ENCODE measurements around the gene BCL2L12. TPM values are rescaled to one million over a fixed set of nuclear protein-coding genes. Genes with fewer than 3 reads are reported as not detected.

Gene BCL2L12
- total and polyA plus RNA-seq, 2 of the 13 experiments (the other 11 are each of a cell fraction or from before 2014, with no cell fraction given) = 26.8 to 40.8 TPM

DNA sequence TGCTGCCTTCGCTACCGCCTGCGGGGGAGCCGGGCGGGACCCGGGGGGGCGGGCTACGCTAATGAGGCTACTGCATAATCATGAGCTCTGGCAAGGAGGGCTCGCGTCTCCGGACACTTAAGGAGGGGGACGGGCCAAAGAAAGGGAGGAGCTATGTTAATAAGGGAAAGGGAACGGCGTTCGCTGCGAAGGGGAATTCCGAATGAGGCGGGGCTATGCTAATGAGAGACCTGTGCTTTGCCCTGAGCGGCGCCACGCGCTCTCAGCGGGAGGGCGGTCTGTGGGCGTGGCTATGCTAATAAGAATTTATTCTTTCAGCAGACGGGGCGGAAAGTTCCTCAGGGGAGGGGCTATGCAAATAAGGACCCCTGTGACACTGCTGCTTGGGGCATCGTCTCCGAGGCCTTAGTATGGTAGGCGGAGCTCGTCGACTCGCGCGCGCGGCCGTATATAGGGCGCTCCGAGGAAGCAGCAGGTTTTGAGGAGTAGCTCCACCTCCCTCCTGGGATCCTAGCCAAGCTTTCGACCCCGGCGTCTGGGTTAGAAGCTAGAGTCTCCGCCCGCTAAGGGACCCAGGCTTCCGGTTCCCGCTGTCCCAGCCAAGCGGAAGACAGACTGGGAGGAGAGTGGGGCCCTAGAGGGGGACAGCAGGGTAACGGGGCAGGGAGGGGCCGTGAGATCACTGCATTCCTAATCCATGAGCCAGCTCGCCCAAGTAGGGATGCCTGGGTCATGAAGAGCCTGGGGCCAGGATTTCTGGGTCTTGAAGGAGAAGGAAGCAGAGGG, 25.4 kb upstream of the BCL2L12 start, which contains the start of gene RRAS (continued):
- TF ChIP-seq, protein P1, sequence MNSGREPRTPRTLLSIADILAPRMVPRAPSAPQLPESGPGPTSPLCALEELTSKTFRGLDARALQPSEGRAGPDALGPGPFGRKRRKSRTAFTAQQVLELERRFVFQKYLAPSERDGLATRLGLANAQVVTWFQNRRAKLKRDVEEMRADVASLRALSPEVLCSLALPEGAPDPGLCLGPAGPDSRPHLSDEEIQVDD (CRISPR knock-in tag; IDR thresholded peaks at IDR 0.05; ENCODE audit: borderline replicate concordance) = no peak
- TF ChIP-seq RBM39 (IDR thresholded peaks at IDR 0.05; ENCODE audit: low read depth, low read length, poor library complexity, severe bottlenecking) (peak; percentile 54), ZSCAN29 (CRISPR knock-in tag; conservative IDR thresholded peaks at IDR 0.05) (no peak; the same call in 1 of the 2 replicates), FLYWCH1 (CRISPR knock-in tag; IDR thresholded peaks at IDR 0.05) (no peak), HOXA5 (CRISPR knock-in tag; IDR thresholded peaks at IDR 0.05) (peak; percentile 48; the same call in 1 of the 2 replicates), ZNF205 (CRISPR knock-in tag; IDR thresholded peaks at IDR 0.05) (peak; percentile 58; the same call in 1 of the 2 replicates), CAMTA2 (CRISPR knock-in tag; IDR thresholded peaks at IDR 0.05; ENCODE audit: borderline replicate concordance) (no peak), ZNF788 (CRISPR knock-in tag; IDR thresholded peaks at IDR 0.05; ENCODE audit: borderline replicate concordance) (peak; percentile 85), ZNF230 (CRISPR knock-in tag; IDR thresholded peaks at IDR 0.05) (peak; percentile 75; the same call in 1 of the 2 replicates), ZIK1 (CRISPR knock-in tag; IDR thresholded peaks at IDR 0.05; ENCODE audit: borderline replicate concordance, low read depth) (no peak), ATF7 (IDR thresholded peaks at IDR 0.05) (peak; percentile 69), ATF7 (CRISPR knock-in tag; IDR thresholded peaks at IDR 0.05) (peak; percentile 96), ZNF891 (CRISPR knock-in tag; IDR thresholded peaks at IDR 0.05) (no peak), PCBP2 (optimal IDR thresholded peaks at IDR 0.05; ENCODE audit: low read depth, low read length, poor library complexity, severe bottlenecking) (no peak), EEA1 (CRISPR knock-in tag; IDR thresholded peaks at IDR 0.05; ENCODE audit: borderline replicate concordance) (no peak), GATA4 (IDR thresholded peaks at IDR 0.05; ENCODE audit: borderline replicate concordance, low read depth) (0 out of 2 replicates have a peak, but pooled peaks have one; percentile 30), ZNF274 (CRISPR knock-in tag; IDR thresholded peaks at IDR 0.05) (peak; percentile 38; the same call in 1 of the 2 replicates), JUND (CRISPR knock-in tag; IDR thresholded peaks at IDR 0.05) (peak; percentile 91)
- TF ChIP-seq, protein P2, sequence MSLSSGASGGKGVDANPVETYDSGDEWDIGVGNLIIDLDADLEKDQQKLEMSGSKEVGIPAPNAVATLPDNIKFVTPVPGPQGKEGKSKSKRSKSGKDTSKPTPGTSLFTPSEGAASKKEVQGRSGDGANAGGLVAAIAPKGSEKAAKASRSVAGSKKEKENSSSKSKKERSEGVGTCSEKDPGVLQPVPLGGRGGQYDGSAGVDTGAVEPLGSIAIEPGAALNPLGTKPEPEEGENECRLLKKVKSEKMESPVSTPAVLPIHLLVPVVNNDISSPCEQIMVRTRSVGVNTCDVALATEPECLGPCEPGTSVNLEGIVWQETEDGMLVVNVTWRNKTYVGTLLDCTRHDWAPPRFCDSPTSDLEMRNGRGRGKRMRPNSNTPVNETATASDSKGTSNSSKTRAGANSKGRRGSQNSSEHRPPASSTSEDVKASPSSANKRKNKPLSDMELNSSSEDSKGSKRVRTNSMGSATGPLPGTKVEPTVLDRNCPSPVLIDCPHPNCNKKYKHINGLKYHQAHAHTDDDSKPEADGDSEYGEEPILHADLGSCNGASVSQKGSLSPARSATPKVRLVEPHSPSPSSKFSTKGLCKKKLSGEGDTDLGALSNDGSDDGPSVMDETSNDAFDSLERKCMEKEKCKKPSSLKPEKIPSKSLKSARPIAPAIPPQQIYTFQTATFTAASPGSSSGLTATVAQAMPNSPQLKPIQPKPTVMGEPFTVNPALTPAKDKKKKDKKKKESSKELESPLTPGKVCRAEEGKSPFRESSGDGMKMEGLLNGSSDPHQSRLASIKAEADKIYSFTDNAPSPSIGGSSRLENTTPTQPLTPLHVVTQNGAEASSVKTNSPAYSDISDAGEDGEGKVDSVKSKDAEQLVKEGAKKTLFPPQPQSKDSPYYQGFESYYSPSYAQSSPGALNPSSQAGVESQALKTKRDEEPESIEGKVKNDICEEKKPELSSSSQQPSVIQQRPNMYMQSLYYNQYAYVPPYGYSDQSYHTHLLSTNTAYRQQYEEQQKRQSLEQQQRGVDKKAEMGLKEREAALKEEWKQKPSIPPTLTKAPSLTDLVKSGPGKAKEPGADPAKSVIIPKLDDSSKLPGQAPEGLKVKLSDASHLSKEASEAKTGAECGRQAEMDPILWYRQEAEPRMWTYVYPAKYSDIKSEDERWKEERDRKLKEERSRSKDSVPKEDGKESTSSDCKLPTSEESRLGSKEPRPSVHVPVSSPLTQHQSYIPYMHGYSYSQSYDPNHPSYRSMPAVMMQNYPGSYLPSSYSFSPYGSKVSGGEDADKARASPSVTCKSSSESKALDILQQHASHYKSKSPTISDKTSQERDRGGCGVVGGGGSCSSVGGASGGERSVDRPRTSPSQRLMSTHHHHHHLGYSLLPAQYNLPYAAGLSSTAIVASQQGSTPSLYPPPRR (CRISPR knock-in tag; IDR thresholded peaks at IDR 0.05; ENCODE audit: borderline replicate concordance) = peak; percentile 79
- TF ChIP-seq, protein P3, sequence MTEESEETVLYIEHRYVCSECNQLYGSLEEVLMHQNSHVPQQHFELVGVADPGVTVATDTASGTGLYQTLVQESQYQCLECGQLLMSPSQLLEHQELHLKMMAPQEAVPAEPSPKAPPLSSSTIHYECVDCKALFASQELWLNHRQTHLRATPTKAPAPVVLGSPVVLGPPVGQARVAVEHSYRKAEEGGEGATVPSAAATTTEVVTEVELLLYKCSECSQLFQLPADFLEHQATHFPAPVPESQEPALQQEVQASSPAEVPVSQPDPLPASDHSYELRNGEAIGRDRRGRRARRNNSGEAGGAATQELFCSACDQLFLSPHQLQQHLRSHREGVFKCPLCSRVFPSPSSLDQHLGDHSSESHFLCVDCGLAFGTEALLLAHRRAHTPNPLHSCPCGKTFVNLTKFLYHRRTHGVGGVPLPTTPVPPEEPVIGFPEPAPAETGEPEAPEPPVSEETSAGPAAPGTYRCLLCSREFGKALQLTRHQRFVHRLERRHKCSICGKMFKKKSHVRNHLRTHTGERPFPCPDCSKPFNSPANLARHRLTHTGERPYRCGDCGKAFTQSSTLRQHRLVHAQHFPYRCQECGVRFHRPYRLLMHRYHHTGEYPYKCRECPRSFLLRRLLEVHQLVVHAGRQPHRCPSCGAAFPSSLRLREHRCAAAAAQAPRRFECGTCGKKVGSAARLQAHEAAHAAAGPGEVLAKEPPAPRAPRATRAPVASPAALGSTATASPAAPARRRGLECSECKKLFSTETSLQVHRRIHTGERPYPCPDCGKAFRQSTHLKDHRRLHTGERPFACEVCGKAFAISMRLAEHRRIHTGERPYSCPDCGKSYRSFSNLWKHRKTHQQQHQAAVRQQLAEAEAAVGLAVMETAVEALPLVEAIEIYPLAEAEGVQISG (CRISPR knock-in tag; IDR thresholded peaks at IDR 0.05) = peak; percentile 75

Measured in HepG2 (cell line).